CD4-positive, alpha-beta T cell treated with Interleukin-15 for 1 hour (primary cell): ENCODE results near the gene KIAA0408.

Source experiments
- DNase-seq: peaks from one replicate; pipeline ENCODE4 v3.0.0-alpha.2; 2020

The KIAA0408 gene

DNA sequence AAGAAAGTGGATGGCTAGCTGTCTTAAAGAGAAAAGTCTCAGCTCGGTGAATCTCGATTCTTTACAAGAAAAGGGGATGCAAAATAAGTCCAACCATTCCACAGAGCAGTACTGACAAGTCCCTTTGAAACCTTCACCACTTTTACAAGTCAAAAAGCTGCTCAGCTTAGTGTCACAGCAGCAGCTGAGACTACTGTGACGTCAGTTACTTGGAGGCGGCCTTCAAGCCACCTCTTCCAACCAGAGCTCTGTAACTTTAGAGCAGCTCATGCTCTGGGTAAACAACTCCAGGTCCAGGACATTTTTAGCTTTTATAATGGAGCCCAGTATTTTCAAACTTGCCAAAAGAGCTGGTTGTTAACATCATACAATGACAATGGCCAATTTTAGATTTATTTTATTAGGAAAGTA, at the start of gene KIAA0408:
Gene KIAA0408 (minus strand): TSS at position 159 of the 411 bp plus-strand sequence. CDS start 5,408 bp downstream, outside the sequence.
- DNase-seq: no peak

DNA sequence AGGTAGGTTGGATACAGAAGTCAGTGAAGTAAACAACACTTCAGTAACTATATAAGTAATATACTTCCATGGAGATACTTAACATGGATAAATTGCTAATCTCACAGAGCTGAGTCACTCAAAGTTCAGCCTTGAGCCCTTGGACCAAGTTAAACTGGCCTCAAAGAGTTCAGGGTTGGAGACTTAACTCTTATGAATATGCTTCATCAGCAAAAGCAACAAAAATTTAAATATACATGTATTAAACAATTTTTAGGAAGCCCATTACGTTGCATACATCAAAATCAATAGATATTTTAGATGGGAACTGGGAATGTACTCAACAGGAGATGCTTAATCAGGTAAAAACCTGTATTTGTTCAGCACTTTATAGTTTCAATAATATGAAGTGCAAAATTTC, 47.7 kb upstream of the KIAA0408 start:
- no peak for DNase-seq

DNA sequence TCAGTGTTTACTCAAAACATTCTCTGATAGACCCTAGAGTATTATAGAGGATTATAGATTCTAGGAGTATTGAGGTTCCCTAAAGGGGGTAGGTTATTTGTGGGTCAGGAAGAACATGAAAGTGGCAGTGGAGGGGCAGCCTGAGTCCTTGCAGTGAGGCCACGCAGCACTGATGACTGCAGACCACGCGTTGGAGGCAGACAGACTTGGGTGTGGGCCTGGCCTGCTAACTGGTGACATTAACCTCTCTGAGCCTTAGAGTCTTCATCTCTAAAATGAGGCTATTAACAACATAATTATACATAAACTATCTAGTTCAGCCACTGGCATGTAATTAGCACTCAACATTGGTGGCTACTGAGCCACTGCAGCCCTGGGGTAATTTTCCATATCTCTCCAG, 43.8 kb upstream of the KIAA0408 start:
- DNase-seq: no peak

DNA sequence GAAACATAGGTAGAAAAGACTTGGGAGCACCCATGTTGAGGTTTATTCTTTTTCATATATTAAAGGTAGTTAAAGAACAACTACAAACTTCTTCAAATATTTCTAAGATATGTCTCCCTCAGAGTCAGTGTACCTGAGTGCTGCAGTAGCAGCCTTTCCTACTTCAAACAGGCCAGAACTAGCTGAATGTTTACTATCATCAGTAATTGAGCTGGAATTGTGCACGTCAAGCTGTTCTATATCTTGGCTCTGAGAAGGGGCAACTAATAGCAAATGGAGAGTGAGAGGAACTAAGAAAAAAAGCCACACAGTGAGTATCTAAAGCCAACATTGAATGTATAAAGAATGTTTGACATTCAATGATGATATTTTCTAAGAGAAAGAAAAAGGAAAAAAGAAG, 38.2 kb upstream of the KIAA0408 start:
- no peak for DNase-seq

DNA sequence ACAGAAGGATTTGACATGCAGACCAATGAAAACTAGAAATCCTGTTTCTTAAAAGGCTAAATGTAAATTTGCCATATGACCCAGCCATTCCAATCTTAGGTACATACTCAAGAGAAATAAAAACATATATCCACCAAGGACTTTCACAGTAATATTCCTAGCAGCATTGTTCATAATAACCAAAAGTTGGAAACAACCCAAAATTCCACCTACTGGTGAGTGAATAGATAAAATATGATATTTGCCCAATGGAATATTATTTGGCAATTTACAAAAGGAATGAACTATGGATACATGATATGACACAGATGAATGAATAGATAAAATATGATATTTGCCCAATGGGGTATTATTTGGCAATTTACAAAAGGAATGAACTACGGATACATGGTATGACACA, 37.3 kb upstream of the KIAA0408 start:
- DNase-seq: no peak

DNA sequence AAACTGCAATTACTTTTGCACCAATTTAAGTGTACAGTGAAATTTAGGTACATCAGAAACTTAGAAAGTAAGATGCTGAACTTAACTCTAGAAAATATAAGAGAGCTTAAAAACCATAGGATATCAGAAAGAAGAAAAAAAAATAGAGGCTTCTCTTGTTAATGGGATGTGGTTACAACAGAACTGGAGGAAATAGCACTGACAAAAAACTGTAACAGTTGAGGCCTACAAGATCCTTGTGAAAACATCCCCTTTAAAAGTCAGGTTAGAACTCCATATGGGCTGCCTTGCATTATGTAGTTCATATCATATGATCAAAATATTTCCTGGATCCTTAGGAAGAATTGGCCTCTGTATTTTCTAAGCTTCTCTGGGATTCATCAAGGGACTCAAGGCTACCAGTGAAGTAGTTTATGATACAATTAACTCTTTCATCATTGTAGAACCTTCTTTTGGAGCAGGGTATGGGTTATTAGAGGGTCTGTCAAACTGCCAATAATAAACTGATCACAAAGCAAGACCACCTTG, 35.1 kb upstream of the KIAA0408 start:
- DNase-seq: no peak

DNA sequence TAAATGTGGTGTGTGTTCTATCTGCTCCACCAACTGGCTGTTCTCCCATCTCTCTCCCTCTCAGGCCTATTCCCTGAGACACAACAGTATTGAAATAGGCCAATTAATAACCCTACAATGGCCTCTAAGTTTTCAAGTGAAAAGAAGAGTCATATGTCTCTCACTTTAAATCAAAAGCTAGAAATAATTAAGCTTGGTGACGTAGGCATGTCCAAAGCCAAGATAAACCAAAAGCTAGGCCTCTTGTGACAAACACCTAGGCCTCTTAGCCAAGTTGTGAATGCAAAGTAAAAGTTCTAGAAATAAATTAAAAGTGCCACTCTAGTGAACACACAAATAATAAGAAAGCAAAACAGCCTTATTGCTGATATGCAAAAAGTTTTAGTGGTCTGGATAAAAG, 30.1 kb upstream of the KIAA0408 start:
- no peak for DNase-seq

DNA sequence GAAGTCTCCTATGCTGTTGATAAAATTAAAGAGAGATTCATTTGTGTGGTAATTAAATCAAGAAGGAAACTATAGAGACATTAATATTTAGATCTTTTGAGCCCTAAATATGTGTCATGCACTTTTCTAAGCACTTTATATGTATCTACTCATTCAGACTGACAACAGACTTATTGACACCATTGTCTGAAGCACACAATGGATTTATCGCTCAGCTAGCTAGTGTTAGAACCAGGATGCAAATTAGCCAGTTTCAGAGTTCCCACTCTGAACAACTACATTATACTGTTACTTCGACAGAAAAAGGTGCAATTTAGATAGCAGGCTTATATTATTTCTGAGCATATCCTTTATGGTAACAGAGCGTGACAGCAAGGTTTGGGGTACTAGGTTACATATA, 27.7 kb upstream of the KIAA0408 start:
- DNase-seq: no peak

DNA sequence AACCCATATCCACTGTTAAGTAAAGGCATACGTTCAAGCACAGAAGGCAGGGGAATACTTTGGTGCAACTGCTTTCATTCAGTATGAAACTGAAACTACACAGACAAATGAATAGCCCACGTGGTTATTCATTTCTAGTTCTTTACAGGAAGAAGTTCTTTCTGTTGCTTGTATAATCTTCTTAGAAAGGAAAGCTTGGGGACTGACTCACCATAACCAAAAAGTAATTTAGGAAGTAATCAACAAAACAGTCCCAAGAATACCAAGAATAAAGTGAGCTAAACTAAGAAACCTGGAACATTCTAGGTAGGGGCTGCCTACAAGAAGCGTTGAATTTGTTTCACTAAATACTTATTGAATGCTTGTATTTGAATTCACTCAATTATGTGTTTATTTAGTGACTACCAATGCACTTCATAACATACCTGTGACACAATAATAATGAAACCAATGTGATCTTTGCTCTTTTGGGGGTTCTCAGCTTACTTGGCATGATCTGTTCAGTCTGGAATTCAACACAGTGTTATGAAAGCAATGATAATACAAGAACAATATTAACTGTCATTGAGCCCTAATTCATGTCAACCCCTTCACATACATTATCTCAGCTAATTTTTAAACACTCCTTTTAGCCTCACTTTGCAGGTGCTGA, 25.1 kb upstream of the KIAA0408 start:
- DNase-seq: no peak

DNA sequence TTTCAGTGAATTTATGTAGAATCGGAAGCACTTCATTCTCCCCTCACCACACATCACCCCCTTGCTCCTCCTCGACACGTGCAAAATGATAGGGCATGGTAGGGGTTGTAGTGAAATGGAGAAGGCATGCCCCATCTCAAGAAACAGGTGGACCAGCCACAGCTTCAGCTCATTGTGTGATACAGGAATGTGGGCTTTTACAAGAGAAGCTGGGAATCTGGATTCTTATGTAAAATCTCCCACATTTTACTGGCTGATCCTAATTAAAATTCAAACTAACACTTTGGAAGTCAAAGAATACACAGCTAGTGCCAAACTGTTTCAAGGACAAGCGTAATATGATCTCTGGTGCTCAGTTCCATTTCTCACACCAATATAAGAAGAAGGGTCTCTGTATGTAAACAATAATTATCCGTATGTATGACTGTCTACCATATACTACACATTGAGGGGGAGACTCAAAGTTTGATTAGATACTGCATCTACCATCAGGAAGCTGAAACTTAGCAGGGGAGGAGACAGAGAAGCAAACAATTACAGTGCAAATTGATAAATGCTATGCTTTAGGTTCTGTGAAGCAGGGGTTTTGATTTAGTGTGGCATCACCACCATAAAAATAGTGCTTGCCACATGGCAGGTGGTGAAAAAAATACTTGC, 24.3 kb upstream of the KIAA0408 start:
- no peak for DNase-seq

DNA sequence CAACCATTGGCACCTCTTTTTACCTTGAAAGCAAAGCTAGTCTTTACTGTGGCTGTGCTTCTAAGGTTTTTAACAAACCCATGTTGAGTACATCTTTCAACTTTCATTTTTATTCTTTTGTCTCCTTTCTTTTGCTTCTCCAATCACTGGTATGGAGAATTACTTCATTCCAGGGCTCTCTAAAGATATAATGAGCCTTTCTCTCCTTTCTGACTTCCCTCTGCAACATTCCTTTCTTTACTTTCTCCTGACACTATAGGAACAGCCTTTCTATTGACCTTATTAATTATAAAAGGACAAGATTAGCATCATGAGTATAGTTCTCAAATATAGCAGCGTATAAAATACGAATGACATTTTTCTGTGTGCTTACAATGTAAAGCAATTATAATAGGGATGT, 23.1 kb upstream of the KIAA0408 start:
- no peak for DNase-seq

DNA sequence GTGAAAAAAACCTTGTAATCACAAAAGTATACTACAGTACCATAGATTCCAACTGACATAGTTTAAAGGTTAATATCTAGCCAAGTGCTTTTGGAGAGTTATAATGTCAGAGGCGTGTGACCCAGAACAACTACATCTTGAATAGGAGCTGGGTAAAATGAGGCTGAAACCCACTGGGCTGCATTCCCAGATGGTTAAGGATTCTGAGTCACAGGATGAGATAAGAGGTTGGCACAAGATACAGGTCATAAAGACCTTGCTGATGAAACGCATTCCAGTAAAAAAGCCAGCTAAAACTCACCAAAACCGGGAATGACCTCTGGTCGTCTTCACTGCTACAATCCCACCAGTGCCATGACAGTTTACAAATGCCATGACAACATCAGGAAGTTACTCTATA, 22.4 kb upstream of the KIAA0408 start:
- no peak for DNase-seq

DNA sequence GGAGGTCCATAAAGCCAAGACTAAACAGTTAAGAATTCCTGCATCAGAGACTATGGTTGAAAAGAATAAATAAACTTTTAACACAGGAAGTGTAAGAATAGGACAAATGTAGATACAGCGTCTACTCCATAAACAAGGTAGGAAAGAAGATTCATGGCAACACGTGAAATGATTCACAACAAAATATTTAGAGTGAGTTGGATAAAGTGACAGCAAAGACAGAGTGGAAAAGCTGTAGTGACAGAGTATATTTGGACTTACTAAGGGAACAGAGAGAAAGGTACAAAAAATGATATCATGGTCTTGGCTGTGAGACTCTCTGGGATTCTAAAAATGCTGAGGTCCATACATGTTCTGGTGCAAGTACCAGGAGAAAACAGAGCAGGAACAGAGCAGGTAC, 21.9 kb upstream of the KIAA0408 start:
- no peak for DNase-seq

DNA sequence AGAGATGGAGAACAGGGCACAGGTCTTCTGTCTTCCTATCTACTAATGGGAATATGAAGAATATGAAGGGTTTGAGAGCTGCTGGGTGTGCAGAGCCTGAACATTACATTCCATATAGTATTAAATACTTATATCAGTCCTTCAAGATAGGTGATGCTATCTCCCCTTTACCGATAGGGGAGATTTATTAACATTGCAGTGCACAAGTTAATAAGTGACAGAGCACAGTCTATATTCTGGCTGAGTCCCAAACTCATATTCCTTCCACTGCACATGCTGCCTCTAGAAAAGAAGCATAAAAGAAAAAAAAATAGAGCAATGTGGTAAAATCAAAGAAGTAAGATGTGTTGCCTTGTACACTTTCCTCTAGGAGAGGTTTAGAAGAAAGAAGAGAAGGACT, 18.5 kb upstream of the KIAA0408 start:
- no peak for DNase-seq

DNA sequence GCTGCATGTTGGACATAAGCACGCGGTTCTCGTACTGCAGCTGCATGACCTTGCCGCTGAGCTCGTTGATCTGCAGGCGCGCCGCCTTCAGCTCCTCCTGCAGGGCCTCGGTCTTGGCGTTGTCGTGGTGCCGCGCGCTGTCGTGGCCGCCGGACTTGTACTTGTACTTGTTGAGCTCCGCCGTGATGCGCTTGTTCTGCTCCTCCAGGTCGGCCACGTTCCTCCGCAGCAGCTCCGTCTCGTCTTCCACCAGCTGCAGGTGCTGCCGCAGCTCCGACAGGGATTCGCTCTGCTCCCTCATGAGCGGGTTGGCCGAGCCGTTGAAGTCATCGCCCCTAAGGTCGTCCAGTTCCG, 16.6 kb upstream of the KIAA0408 start:
- no peak for DNase-seq

DNA sequence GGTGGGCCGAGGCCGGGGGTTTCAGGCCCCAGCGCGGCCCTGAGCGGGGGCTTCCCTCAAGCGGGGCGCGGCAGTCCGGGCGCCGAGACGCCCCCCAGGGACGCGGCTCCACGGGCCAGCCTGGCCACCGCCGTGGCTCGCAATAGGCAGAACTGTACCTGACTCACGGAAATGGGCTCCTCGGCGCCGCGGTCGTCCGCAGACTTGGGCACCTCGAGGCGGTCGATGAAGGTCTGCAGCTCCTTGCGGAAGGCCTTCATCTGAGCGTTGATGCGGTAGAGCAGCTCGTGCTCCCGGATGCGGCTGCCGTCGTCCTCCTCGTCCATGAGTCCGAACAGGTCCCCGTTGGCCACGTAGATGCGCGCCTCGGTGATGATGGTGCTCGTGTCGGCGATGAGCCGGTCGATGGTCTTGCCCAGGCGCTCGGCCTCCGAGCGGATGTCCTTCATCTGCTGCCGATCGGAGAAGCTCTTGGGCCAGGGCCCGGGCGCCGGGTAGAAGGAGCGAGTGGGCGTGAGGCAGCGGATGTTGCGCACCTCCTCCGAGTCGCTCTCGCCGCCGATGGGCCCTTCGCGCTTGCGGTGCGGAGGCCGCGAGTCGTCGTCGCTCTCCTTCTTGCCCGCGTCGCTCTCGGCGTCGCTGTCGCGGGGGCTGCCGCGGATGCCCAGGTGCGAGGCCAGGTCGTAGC, 16.1 kb upstream of the KIAA0408 start:
- DNase-seq: no peak

DNA sequence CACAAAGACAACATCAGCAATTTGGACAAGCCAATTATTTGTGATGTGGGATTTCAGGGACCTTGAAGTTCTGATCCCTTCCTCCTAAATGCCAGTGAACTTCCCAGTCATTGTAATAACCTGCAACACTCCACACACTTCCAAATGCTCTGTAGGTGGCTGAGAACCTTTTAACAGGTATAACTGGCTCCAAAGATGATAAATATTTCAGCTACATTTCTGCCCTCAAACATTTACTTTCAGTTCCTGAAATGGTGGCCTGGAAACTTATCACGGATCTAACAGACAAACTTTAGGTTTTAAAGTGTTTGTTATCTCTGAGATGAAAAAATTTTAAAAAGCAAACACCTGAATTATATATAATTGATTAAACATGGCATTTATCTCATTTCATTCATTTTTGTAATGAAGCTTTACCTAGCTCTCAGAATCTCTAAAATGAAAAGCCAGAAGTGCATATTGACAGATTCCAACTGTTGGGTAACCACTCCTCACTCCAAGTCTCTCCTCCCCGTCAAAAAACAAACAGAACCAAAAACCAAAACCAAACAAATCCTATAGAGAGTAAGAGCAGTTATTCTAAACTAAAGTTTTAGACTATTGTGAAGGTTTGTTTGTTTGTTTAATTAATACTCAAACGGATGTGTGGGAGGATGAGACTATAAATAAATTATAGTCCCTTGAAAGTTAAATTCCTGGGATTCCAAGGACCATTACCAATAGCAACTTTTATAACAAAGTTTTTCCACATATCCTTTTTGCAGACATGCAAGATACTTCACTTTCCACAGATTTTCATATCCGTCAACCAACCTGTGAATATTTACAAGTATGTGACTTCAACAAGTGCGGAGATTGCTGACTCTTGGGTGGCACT, 12.4 kb upstream of the KIAA0408 start:
- DNase-seq: no peak

DNA sequence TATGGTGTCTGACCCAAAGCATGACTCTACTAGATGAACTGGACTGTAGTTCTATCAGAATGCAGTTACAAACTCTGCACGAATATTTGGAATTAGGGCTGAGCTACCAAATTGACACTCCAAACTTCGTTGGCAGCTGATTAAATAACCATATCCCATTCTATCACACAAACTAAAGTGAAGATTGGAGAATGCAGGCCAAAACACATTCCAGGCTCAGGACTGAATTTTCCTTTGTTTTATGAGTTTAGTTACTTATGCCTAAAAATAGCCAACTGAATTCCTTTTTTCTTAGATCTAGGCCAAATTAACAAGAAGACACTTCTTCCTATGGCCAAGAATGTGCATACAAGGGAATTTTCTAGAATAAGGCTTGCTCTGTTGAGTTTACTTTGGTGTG, 9.7 kb upstream of the KIAA0408 start:
- no peak for DNase-seq

DNA sequence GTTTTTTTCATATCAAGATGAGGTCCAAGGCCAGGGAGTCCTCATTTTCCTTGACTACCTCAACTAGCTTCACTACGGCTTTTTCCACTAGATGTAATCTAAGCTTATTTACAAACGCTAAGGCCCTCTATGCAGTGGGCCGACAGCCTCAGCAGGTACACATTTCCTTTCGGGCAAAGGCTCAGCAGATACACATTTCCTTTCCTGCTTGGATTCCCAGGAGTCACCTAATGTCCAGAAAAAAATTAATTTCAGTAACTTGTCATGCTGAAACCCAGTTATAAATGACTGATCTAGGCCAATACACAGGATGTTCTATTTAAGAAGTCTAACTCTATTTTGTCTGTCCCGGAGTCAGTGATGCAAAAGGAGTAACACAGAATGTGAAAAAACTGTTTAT, 7.2 kb upstream of the KIAA0408 start:
- no peak for DNase-seq

DNA sequence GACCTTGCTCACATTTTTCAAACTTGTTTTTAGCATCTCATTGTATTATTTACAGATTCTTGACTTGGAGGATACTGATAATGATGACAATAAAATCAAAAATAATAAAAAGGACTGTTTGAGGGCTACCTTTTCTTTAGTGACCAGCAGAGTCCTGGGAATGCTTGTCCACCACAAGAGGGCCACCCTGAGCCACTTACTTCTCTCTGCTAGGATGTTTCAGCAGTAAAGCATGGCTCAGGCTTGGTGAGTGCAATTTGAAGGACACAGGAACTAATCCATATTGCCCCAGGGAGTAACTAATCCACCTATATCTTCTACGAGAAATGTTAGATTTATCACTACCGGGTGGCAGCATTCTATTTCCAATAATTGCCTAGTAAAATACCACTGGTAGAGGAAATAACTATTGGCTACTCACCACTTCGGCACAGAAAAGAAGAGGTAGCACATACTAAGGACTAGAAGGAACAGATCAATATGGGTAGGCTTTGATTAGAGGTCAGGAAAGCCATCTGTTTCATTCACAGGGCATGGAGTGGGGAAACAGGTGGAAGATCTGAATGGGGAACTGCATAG, 5.8 kb upstream of the KIAA0408 start:
- DNase-seq: peak; percentile 55

DNA sequence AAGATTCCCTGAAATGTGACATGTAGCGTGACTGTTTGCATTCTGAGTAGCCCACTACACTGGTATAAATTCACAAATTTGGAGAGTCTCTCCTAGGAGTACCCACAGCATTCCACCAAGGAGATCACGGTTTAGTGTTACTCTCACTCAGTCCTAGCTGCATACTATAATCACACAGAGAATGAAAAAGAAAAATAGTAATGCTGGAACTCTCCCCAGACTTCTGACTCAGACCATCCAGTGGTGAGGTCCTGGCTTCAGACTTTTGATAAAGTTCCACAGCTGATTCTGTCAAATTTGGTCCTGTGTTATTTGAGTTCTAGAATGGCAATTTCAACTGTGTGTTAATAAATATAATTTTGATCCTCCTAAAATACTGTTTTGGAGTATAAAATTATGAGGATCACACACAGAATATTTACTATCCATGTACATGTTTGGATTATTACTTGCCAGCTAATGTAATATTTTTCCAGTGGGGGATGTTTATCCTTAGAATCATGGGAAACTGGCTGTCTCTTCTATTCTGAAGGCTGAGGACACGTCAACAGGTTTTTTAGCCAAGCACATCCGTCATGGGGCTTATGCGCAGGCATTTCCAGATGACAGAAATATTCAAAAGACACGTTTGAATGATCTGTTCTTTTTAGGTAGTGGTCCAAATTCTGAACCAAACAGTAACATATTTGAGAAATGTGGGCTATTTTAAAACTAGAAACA, 5.1 kb upstream of the KIAA0408 start:
- DNase-seq: no peak

DNA sequence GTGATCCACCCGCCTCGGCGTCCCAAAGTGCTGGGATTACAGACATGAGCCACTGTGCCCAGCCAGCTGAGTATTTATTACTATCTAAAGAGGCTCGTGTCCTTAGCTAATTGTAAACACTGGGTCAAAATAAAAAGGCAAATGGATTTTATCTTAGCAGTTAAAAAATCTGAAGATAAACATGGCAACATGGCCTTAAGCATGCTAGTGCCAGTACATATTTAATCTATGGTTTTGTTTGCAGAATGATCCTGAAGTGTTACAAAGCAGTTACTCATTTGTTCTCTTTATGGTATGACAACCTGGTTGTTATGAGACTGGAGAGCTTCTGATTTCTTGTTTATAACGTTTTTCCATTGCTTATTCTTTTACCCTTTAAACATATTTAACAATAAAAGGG, 3.9 kb upstream of the KIAA0408 start:
- DNase-seq: no peak
